Stomach (tissue), 9 donors: ENCODE data around the gene COL18A1. TPM values are rescaled to one million over a fixed set of nuclear protein-coding genes. Genes with fewer than 3 reads are reported as not detected.

Experiments used
- DNase-seq, 2 donors: peaks; one replicate each; pipeline versions ENCODE4 v3.0.0 to v3.0.0-alpha.2; 2013 to 2019
- H3K27ac ChIP-seq, 5 donors: fragments of 200-600 bp in 4 of 5; sonication (generic) in 4 of 5; one replicate each; pipeline ENCODE4 v1.5.1; 2013 to 2019; ENCODE audit warnings: mild to moderate bottlenecking in 1 of 5, moderate library complexity in 1 of 5
- H3K27me3 ChIP-seq, 3 donors: fragments of 200-600 bp; sonication (generic); one replicate each; pipeline ENCODE4 v1.5.1; 2017 to 2019; ENCODE audit warnings: mixed run types in 1 of 3
- H3K36me3 ChIP-seq, 4 donors: fragments of 200-600 bp; sonication (generic); 1 replicate in 3 of 4; 2 replicates in 1 of 4; pipeline ENCODE4 v1.5.1; 2016 to 2019
- H3K4me1 ChIP-seq, 4 donors: fragments of 200-600 bp; sonication (generic); one replicate each; pipeline ENCODE4 v1.5.1; 2016 to 2019
- H3K4me3 ChIP-seq, 4 donors: fragments of 200-600 bp; sonication (generic) in 3 of 4; one replicate each; pipeline ENCODE4 v1.5.1; 2016 to 2019; ENCODE audit warnings: mild to moderate bottlenecking in 1 of 4
- H3K9me3 ChIP-seq, 4 donors: fragments of 200-600 bp; sonication (generic); one replicate each; pipeline ENCODE4 v1.5.1; 2016 to 2019
- EP300 ChIP-seq: sonication (generic); formaldehyde crosslinking; IDR thresholded peaks from one replicate; pipeline ENCODE4 v1.6.1; 2017; ENCODE audit warnings: antibody characterized with exemption
- POLR2A ChIP-seq, 4 donors: fragments of 450-650 bp; IDR thresholded peaks; one replicate each; pipeline ENCODE4 v1.6.1; 2016; ENCODE audit warnings: antibody characterized with exemption in 4 of 4, control low read depth in 2 of 4, mild to moderate bottlenecking in 1 of 4, moderate library complexity in 1 of 4
- POLR2AphosphoS5 ChIP-seq, 3 donors: sonication (generic); formaldehyde crosslinking; IDR thresholded peaks; one replicate each; pipeline ENCODE4 v1.6.1; 2016; ENCODE audit warnings: antibody characterized with exemption in 3 of 3
- WGBS, 5 donors: extraction: QIAGEN DNeasy Blood & Tissue Kit in 3 of 5; methylation state at CpG; one replicate each; pipeline versions ENCODE4 v1.1.5 to v1.1.7; 2013 to 2018; 5-methylcytosine and 5-hydroxymethylcytosine counted together
- intact Hi-C: fragments of 100-400 bp; cut with DNase I; formaldehyde crosslinking; loops from one replicate; pipeline ENCODE4 v1.15.1; 2023; ENCODE audit warnings: low total_unique reads
- polyA plus RNA-seq, 3 donors: library from polyadenylated mRNA; stranded (reverse); fragments of 200-250 nt; gene quantifications; one replicate each; pipeline ENCODE4 v1.2.3, GENCODE V29; 2013
- total RNA-seq, 5 donors: library from RNA; depleted of rRNA; stranded (reverse); fragments of >200 nt; gene quantifications; one replicate each; pipeline versions ENCODE4 v1.1.0 to v1.2.3, GENCODE V29; 2014 to 2016
- TF ChIP-seq, protein P1 (sequence below), 7 experiments: fragments of 450-650 bp in 4 of 7; fragments of 200-600 bp in 3 of 7; sonication (generic) in 3 of 7; IDR thresholded peaks; one replicate each; pipeline ENCODE4 v1.5.1; 2016 to 2019; ENCODE audit warnings: antibody characterized with exemption in 7 of 7, control low read depth in 2 of 7, mild to moderate bottlenecking in 1 of 7
- donor health status: healthy with polysubstance abuse.
- donor health status: Bipolar disorder and iron deficiency.
- donor health status: healthy.

Gene COL18A1
- total and polyA plus RNA-seq, 8 donors: 19.8 to 212 (median 34.6) TPM

DNA sequence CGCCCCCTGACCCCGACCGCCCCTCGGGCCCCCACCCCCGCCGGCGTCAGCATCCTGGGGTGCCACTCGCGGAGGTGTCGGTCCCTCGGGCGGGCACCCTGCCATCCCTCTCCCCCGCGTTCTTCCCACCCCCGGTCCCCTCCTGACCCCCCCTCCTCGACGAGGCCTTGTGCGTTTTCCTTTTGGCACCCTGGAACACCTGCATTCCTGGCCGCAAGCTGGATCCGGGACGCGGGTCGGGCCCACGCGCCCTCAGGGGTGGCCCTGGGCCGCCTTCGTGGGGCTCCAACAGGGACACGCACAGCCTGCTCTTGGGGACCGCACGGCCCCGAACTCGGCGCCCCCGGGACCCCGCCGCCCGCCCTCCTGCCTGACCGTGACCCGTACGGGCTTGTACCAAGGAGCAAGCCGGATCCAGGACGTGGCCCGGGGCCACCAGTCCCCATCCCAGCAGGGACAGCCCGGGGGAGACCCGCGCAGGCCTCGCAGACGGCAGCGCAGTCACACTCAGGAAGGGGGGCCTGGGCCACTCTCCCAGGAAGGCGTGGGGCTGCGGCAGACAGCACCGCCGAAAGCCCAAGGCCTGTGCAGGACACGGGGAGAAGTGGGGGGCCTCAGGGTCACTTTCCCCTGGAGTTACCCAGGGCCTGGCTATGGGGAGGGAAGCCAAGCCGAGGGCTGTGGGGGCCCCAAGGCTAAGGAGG, 137.9 kb downstream of the COL18A1 start:
- Histone ChIP-seq H3K27ac (peak overlapping the region; percentile 64 to 87 (median 85)), H3K4me3 (peak overlapping the region; percentile 68 to 88 (median 80)), H3K9me3 (no peaks in the 10 kb centered on the region), H3K4me1 (peaks cover 14 to 40% (median 30%) of the 10 kb centered on the region in 4 donors), H3K36me3 (no peaks in the 10 kb centered on the region), H3K27me3 (no peaks in the 10 kb centered on the region)
- intact Hi-C loops: no loop called here
- DNase-seq: peak; percentile 37 to 63
- 6 to 30% (median 9%) methylated on average over 23 to 55 of the region's 55 CpGs for WGBS, 5 donors
- TF ChIP-seq POLR2A (IDR thresholded peaks at IDR 0.05) (no peak), EP300 (no peak), POLR2AphosphoS5 (IDR thresholded peaks at IDR 0.05) (no peak)
- TF ChIP-seq, protein P1, sequence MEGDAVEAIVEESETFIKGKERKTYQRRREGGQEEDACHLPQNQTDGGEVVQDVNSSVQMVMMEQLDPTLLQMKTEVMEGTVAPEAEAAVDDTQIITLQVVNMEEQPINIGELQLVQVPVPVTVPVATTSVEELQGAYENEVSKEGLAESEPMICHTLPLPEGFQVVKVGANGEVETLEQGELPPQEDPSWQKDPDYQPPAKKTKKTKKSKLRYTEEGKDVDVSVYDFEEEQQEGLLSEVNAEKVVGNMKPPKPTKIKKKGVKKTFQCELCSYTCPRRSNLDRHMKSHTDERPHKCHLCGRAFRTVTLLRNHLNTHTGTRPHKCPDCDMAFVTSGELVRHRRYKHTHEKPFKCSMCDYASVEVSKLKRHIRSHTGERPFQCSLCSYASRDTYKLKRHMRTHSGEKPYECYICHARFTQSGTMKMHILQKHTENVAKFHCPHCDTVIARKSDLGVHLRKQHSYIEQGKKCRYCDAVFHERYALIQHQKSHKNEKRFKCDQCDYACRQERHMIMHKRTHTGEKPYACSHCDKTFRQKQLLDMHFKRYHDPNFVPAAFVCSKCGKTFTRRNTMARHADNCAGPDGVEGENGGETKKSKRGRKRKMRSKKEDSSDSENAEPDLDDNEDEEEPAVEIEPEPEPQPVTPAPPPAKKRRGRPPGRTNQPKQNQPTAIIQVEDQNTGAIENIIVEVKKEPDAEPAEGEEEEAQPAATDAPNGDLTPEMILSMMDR (IDR thresholded peaks at IDR 0.05): no peak

DNA sequence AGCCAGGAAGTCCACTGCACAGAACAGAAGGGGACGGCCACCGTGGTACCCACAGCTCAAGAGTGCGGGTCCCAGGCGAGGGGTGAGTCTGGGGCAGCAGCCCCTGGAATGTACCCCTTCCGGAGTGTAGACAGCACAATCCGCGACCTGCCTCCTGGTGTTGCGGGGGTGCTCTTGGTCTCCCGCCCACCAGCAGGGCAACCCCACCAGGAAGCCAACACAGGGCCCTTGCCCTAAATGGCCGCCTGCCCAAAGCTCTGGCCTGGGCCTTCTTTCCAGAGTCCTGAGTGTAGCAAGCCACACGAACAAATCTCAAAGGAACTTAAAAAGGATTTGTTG, 138.4 kb downstream of the COL18A1 start:
- H3K4me3 ChIP-seq: peak overlapping the region; percentile 68 to 88 (median 80)

DNA sequence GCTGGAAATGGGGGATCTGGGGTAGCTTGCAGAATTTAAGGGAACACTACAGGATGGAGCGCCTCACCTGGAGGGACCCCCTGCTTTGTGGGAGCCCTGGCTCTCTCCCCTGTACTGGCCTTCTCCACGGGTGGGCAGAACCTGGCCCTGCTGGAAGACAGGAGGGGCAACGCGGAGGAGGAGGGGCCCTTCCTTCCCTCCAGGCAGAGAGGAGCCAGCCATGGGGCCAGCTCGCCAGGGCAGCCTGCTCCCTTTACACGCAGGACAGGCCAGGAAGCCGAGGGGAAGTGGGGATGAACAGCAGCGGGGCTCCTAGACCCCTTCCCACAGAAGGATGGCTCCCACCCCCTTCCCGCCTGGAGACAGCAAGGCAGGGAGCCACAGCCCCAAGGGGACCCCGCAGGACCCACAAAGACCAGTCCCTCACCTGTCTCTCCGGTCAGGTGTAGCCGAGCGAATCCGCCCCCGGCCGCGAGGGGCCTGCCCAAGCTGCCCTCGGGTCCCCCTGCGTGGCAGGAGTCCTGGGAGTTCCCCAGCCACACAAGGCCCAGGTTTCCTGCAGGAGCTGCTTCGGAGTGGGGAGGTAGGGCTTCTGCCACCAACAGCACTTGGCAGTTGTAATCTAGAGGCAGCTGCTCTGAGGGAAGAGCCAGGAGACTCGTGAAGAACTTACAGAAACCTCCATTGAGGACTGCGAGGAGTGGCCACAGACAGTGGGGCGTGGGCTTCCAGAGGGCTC, 138.9 kb downstream of the COL18A1 start:
- Histone ChIP-seq H3K36me3 (no peaks in the 10 kb centered on the region), H3K4me1 (peaks cover 14 to 39% (median 30%) of the 10 kb centered on the region in 4 donors), H3K27ac (peak overlapping the region; percentile 4 to 87 (median 85)), H3K9me3 (no peaks in the 10 kb centered on the region), H3K27me3 (no peaks in the 10 kb centered on the region), H3K4me3 (no peak overlapping the region)
- intact Hi-C loops: no loop called here
- DNase-seq: peak; percentile 17 to 25
- 59 to 76% (median 69%) methylated on average over 11 to 23 of the region's 23 CpGs for WGBS, 5 donors
- no peak for TF ChIP-seq EP300
- TF ChIP-seq, protein P1 (IDR thresholded peaks at IDR 0.05): no peak
- no peak for TF ChIP-seq POLR2A (IDR thresholded peaks at IDR 0.05)
- TF ChIP-seq POLR2AphosphoS5 (IDR thresholded peaks at IDR 0.05): no peak

More for the DNA sequence above, 138.4 kb downstream of the COL18A1 start:
- DNase-seq: peak; percentile 28 to 31
- H3K27me3 ChIP-seq: no peaks in the 10 kb centered on the region
- no peaks in the 10 kb centered on the region for H3K36me3 ChIP-seq
- TF ChIP-seq, protein P1 (IDR thresholded peaks at IDR 0.05): no peak
- TF ChIP-seq POLR2AphosphoS5 (IDR thresholded peaks at IDR 0.05) (no peak), POLR2A (IDR thresholded peaks at IDR 0.05) (no peak), EP300 (no peak)
- intact Hi-C loops: no loop called here
- peaks cover 14 to 39% (median 30%) of the 10 kb centered on the region in 4 donors for H3K4me1 ChIP-seq
- 61 to 84% (median 78%) methylated on average over 10 to 11 of the region's 11 CpGs for WGBS, 5 donors
- peak overlapping the region; percentile 64 to 87 (median 85) for H3K27ac ChIP-seq
- H3K9me3 ChIP-seq: no peaks in the 10 kb centered on the region

DNA sequence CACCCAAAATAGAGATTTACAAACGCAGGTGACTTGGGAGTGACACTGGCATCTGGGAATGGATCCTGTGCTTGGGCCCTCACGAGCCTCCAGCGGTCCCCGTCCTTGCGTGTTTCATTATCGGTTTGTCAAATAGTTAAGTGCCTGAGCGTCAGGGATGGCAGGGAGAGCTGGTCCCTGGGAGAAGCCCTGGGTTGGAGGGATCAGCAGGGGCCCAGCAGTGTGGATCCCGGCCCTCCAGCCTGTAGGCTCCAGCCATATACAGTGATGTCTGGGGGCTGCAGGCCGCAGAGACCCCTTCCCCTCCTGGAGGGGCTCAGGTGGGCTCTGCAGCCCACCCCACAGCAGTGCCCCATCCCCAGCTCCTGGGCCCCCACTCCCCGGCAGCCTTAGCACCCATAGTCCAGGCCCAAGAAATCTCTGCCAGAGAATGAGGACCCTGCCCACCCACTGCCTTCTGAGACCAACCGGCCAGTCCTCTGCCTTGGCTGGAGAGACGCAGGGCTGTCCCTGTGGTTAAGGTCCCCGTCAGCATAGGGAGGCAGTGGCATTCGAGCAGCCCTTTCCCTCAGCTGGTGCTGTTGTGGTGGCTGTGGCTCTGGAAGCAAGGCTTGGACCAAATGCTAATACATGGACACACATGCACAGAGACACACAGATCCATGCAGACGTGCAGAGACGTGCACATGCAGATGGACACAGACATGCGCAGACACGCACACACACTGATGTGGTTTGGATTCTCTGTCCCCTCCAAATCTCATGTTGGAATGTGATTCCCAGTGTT, 139.7 kb downstream of the COL18A1 start:
- TF ChIP-seq, protein P1 (IDR thresholded peaks at IDR 0.05): no peak
- no peak for TF ChIP-seq POLR2A (IDR thresholded peaks at IDR 0.05)
- H3K4me3 ChIP-seq: no peak overlapping the region
- peaks cover 14 to 39% (median 31%) of the 10 kb centered on the region in 4 donors for H3K4me1 ChIP-seq
- peak overlapping the region in 1 of 5 donors; percentile 87 for H3K27ac ChIP-seq
- intact Hi-C loops: no loop called here
- DNase-seq: peak in 1 of 2 donors; percentile 19
- H3K9me3 ChIP-seq: no peaks in the 10 kb centered on the region
- 86 to 92% (median 91%) methylated on average over 15 to 18 of the region's 18 CpGs for WGBS, 5 donors
- H3K27me3 ChIP-seq: peaks cover 0 to 3% (median 0%) of the 10 kb centered on the region in 3 donors
- no peaks in the 10 kb centered on the region for H3K36me3 ChIP-seq
